HEK293 (cell line): Measurements from ENCODE around the gene PIN1.

Experiments used
- CTCF ChIA-PET: fragments of 350-600 bp; formaldehyde crosslinking; extraction: SDS; loops from one replicate; lab custom pipeline; 2021; ENCODE audit warnings: antibody characterized with exemption; lab: Yijun Ruan, JAX
- POLR2A ChIA-PET: fragments of 300-600 bp; formaldehyde crosslinking; extraction: SDS; loops from one replicate; lab custom pipeline; 2020; ENCODE audit warnings: antibody characterized with exemption, inconsistent platforms; lab: Yijun Ruan, JAX
- H3K27ac ChIP-seq: fragments of 200-500 bp; sonication (Bioruptor generic); 2 replicates; pipeline ENCODE4 v1.5.1; 2014; ENCODE audit warnings: low read depth, low read length, control low read depth, inconsistent platforms; ENCODE audit errors: extremely low read depth
- H3K36me3 ChIP-seq, 2 experiments: fragments of 200-500 bp in 1 of 2; sonication (Bioruptor generic) in 1 of 2; 1 replicate in 1 of 2; 2 replicates in 1 of 2; pipeline ENCODE4 v1.5.1; 2014 to 2017; ENCODE audit warnings: inconsistent platforms in 2 of 2, low read length in 2 of 2; ENCODE audit not compliant: control insufficient read depth in 2 of 2, insufficient read depth in 1 of 2
- H3K4me1 ChIP-seq: fragments of 200-500 bp; sonication (Bioruptor generic); 2 replicates; pipeline ENCODE4 v1.5.1; 2014; ENCODE audit warnings: mild to moderate bottlenecking, low read length, inconsistent platforms; ENCODE audit not compliant: control insufficient read depth, insufficient read depth
- H3K4me3 ChIP-seq: 2 replicates; pipeline ENCODE4 v1.5.1; 2011; ENCODE audit warnings: low read depth, mild to moderate bottlenecking, control low read depth, low read length, moderate library complexity
- H3K9me3 ChIP-seq: fragments of 200-500 bp; sonication (Bioruptor generic); 2 replicates; pipeline ENCODE4 v1.5.1; 2014; ENCODE audit warnings: low read depth, low read length, inconsistent platforms; ENCODE audit not compliant: control insufficient read depth, insufficient read depth
- BCL11B ChIP-seq: fragments of 450-650 bp; formaldehyde crosslinking; IDR thresholded peaks from 2 replicates; pipeline ENCODE4 v1.5.1; 2016; ENCODE audit warnings: low read depth, missing biosample characterization, missing genetic modification characterization
- EGR2 ChIP-seq: fragments of 450-650 bp; formaldehyde crosslinking; IDR thresholded peaks from 2 replicates; pipeline ENCODE4 v1.5.1; 2016; ENCODE audit warnings: low read depth, missing biosample characterization, missing genetic modification characterization
- GFI1B ChIP-seq: fragments of 450-650 bp; formaldehyde crosslinking; IDR thresholded peaks from 2 replicates; pipeline ENCODE4 v1.5.1; 2016; ENCODE audit warnings: missing biosample characterization, missing genetic modification characterization
- HOXC10 ChIP-seq: sonication (generic); formaldehyde crosslinking; IDR thresholded peaks from 2 replicates; pipeline ENCODE4 v1.8.1; 2023; ENCODE audit warnings: mild to moderate bottlenecking, missing genetic modification reagents
- HOXD13 ChIP-seq: sonication (generic); formaldehyde crosslinking; IDR thresholded peaks from 2 replicates; pipeline ENCODE4 v1.8.0; 2022; ENCODE audit warnings: missing genetic modification reagents, borderline replicate concordance
- KLF1 ChIP-seq: fragments of 450-650 bp; formaldehyde crosslinking; IDR thresholded peaks from 2 replicates; pipeline ENCODE4 v1.5.1; 2016; ENCODE audit warnings: missing biosample characterization, missing genetic modification characterization
- KLF17 ChIP-seq: fragments of 450-650 bp; formaldehyde crosslinking; IDR thresholded peaks from 2 replicates; pipeline ENCODE4 v1.5.1; 2016; ENCODE audit warnings: missing biosample characterization, missing genetic modification characterization
- MEIS1 ChIP-seq: sonication (generic); formaldehyde crosslinking; IDR thresholded peaks from 2 replicates; pipeline ENCODE4 v1.8.1; 2022; ENCODE audit warnings: missing genetic modification reagents, mild to moderate bottlenecking, borderline replicate concordance
- OSR2 ChIP-seq: fragments of 450-650 bp; formaldehyde crosslinking; IDR thresholded peaks from 2 replicates; pipeline ENCODE4 v1.5.1; 2016; ENCODE audit warnings: missing biosample characterization, missing genetic modification characterization
- REST ChIP-seq: fragments of 450-650 bp; formaldehyde crosslinking; IDR thresholded peaks from 2 replicates; pipeline ENCODE4 v1.5.1; 2016; ENCODE audit warnings: missing biosample characterization, missing genetic modification characterization
- SP3 ChIP-seq: fragments of 450-650 bp; formaldehyde crosslinking; IDR thresholded peaks from 2 replicates; pipeline ENCODE4 v1.5.1; 2016; ENCODE audit warnings: missing biosample characterization, missing genetic modification characterization
- SP7 ChIP-seq: fragments of 450-650 bp; formaldehyde crosslinking; IDR thresholded peaks from 2 replicates; pipeline ENCODE4 v1.5.1; 2016; ENCODE audit warnings: missing biosample characterization, missing genetic modification characterization
- ZBTB1 ChIP-seq: fragments of 450-650 bp; formaldehyde crosslinking; IDR thresholded peaks from 2 replicates; pipeline ENCODE4 v1.5.1; 2016; ENCODE audit warnings: missing biosample characterization, missing genetic modification characterization
- ZBTB48 ChIP-seq: fragments of 450-650 bp; formaldehyde crosslinking; IDR thresholded peaks from 2 replicates; pipeline ENCODE4 v1.5.1; 2016; ENCODE audit warnings: missing biosample characterization, missing genetic modification characterization
- ZFHX2 ChIP-seq: fragments of 450-650 bp; formaldehyde crosslinking; conservative IDR thresholded peaks from 2 replicates; pipeline ENCODE4 v1.5.1; 2016; ENCODE audit warnings: missing biosample characterization, missing genetic modification characterization
- ZFP69B ChIP-seq: fragments of 450-650 bp; formaldehyde crosslinking; IDR thresholded peaks from 2 replicates; pipeline ENCODE4 v1.5.1; 2016; ENCODE audit warnings: missing biosample characterization, missing genetic modification characterization
- ZNF121 ChIP-seq: fragments of 450-650 bp; formaldehyde crosslinking; IDR thresholded peaks from 2 replicates; pipeline ENCODE4 v1.5.1; 2016; ENCODE audit warnings: missing biosample characterization, missing genetic modification characterization
- ZNF133 ChIP-seq: fragments of 450-650 bp; formaldehyde crosslinking; IDR thresholded peaks from 2 replicates; pipeline ENCODE4 v1.5.1; 2016; ENCODE audit warnings: missing biosample characterization, missing genetic modification characterization
- ZNF169 ChIP-seq: fragments of 450-650 bp; formaldehyde crosslinking; IDR thresholded peaks from 2 replicates; pipeline ENCODE4 v1.5.1; 2016; ENCODE audit warnings: missing biosample characterization, missing genetic modification characterization
- ZNF18 ChIP-seq: fragments of 450-650 bp; formaldehyde crosslinking; IDR thresholded peaks from 2 replicates; pipeline ENCODE4 v1.5.1; 2016; ENCODE audit warnings: missing biosample characterization, missing genetic modification characterization
- ZNF223 ChIP-seq: fragments of 450-650 bp; formaldehyde crosslinking; IDR thresholded peaks from 2 replicates; pipeline ENCODE4 v1.5.1; 2016; ENCODE audit warnings: missing biosample characterization, missing genetic modification characterization
- ZNF350 ChIP-seq: fragments of 450-650 bp; formaldehyde crosslinking; IDR thresholded peaks from 2 replicates; pipeline ENCODE4 v1.5.0; 2017; ENCODE audit warnings: missing biosample characterization, mild to moderate bottlenecking, missing genetic modification characterization
- ZNF354C ChIP-seq: fragments of 450-650 bp; formaldehyde crosslinking; IDR thresholded peaks from 2 replicates; pipeline ENCODE4 v1.5.1; 2016; ENCODE audit warnings: missing biosample characterization, missing genetic modification characterization, low read depth, borderline replicate concordance
- ZNF48 ChIP-seq: fragments of 450-650 bp; formaldehyde crosslinking; IDR thresholded peaks from 2 replicates; pipeline ENCODE4 v1.5.1; 2016; ENCODE audit warnings: missing biosample characterization, missing genetic modification characterization
- ZNF660 ChIP-seq: fragments of 450-650 bp; IDR thresholded peaks from 2 replicates; pipeline ENCODE4 v1.5.1; 2018; ENCODE audit warnings: missing biosample characterization, mild to moderate bottlenecking, missing genetic modification characterization
- ZNF701 ChIP-seq: fragments of 450-650 bp; formaldehyde crosslinking; IDR thresholded peaks from 2 replicates; pipeline ENCODE4 v1.5.1; 2016; ENCODE audit warnings: missing biosample characterization, missing genetic modification characterization
- ZNF830 ChIP-seq: fragments of 450-650 bp; IDR thresholded peaks from 2 replicates; pipeline ENCODE4 v1.5.0; 2018; ENCODE audit warnings: missing biosample characterization, missing genetic modification characterization, low read depth, mild to moderate bottlenecking, moderate library complexity
- ZSCAN16 ChIP-seq: fragments of 450-650 bp; formaldehyde crosslinking; IDR thresholded peaks from 2 replicates; pipeline ENCODE4 v1.5.1; 2016; ENCODE audit warnings: missing biosample characterization, missing genetic modification characterization
- ZSCAN30 ChIP-seq: fragments of 450-650 bp; IDR thresholded peaks from 2 replicates; pipeline ENCODE4 v1.5.1; 2018; ENCODE audit warnings: missing biosample characterization, mild to moderate bottlenecking, missing genetic modification characterization, moderate library complexity

The PIN1 gene

GRCh38 chr19:9881720-9882119 lies 46.6 kb downstream of the PIN1 start:
- Histone ChIP-seq H3K27ac (no peak overlapping the region), H3K4me1 (no peaks in the 10 kb centered on the region), H3K4me3 (no peak overlapping the region), H3K9me3 (no peaks in the 10 kb centered on the region), H3K36me3 (no peaks in the 10 kb centered on the region)
- POLR2A ChIA-PET, result interaction anchor here (0.6 to 0.7 kb wide), 2 partner anchors 21 to 23 kb away, joined by 3 to 4 read pairs; no protein-coding TSS in a partner anchor
- TF ChIP-seq ZBTB48 (tag by site-specific recombination) (no peak), ZNF830 (tag by site-specific recombination) (no peak), ZNF48 (tag by site-specific recombination) (no peak), ZNF121 (tag by site-specific recombination) (no peak), MEIS1 (no peak), OSR2 (peak; percentile 65; the same call in 1 of the 2 replicates), KLF1 (tag by site-specific recombination) (peak; percentile 98), ZSCAN30 (tag by site-specific recombination) (no peak), ZSCAN16 (tag by site-specific recombination) (no peak), ZBTB1 (no peak), ZFP69B (no peak), ZFHX2 (tag by site-specific recombination) (peak; percentile 86), SP7 (tag by site-specific recombination) (peak; percentile 45; the same call in 1 of the 2 replicates), EGR2 (peak; percentile 84), KLF17 (peak; percentile 67; the same call in 1 of the 2 replicates), ZNF169 (tag by site-specific recombination) (peak; percentile 62; the same call in 1 of the 2 replicates), ZNF133 (no peak)
- CTCF ChIA-PET, result interaction anchor here (0.6 to 1.1 kb wide), 3 partner anchors 8 to 207 kb away, joined by 3 to 6 read pairs (median 4); no protein-coding TSS in a partner anchor

GRCh38 chr19:9883231-9883758 lies 48.2 kb downstream of the PIN1 start:
- no peak overlapping the region for H3K27ac ChIP-seq
- no peaks in the 10 kb centered on the region for H3K9me3 ChIP-seq
- no peaks in the 10 kb centered on the region for H3K36me3 ChIP-seq
- CTCF ChIA-PET, result interaction anchor here (0.7 kb wide), 1 partner anchor 145 kb away, joined by 3 read pairs; no protein-coding TSS in a partner anchor
- POLR2A ChIA-PET, result no interaction called here
- H3K4me1 ChIP-seq, result no peaks in the 10 kb centered on the region
- no peak overlapping the region for H3K4me3 ChIP-seq
- TF ChIP-seq GFI1B (tag by site-specific recombination) (no peak), HOXC10 (CRISPR knock-in tag) (no peak), ZNF354C (no peak), REST (tag by site-specific recombination) (no peak), ZNF18 (no peak), BCL11B (tag by site-specific recombination) (no peak), HOXD13 (CRISPR knock-in tag) (no peak), SP3 (tag by site-specific recombination) (no peak), KLF17 (no peak), ZNF660 (tag by site-specific recombination) (no peak), ZNF350 (tag by site-specific recombination) (no peak), ZNF223 (tag by site-specific recombination) (no peak), ZNF701 (tag by site-specific recombination) (no peak)
